ENCODE data around the gene SYTL4. TPM values are rescaled to one million over a fixed set of nuclear protein-coding genes. Genes with fewer than 3 reads are reported as not detected.

Gene SYTL4
- total RNA-seq, 2 experiments from 2014 or later, result not detected

- no peak for DNase-seq (ENCODE audit: low spot score)
- BruUV-seq (replicated peaks), result no TSS peak
- Histone ChIP-seq H4K20me1 (ENCODE audit: insufficient read depth, low read length) (no peaks in the 10 kb centered on the region), H3K4me3 (ENCODE audit: low read depth, low read length, poor library complexity, severe bottlenecking) (no peak overlapping the region), H2AFZ (ENCODE audit: low read length) (no peak overlapping the region), H3K36me3 (ENCODE audit: insufficient read depth, low read length) (no peaks in the 10 kb centered on the region), H3K79me2 (ENCODE audit: insufficient read depth, low read depth, low read length) (no peaks in the 10 kb centered on the region), H3K9me3 (ENCODE audit: low read length) (no peaks in the 10 kb centered on the region), H3K4me1 (ENCODE audit: insufficient read depth, low read length, poor library complexity, severe bottlenecking) (peaks cover 8% of the 10 kb centered on the region), H3K27ac (ENCODE audit: low read depth, low read length, poor library complexity, severe bottlenecking) (no peak overlapping the region), H3K9me2 (ENCODE audit: insufficient read depth, low read length) (no peaks in the 10 kb centered on the region), H3K4me2 (ENCODE audit: low read length) (no peak overlapping the region)
- intact Hi-C loops (cut with micrococcal nuclease; ENCODE audit: unreplicated experiment), result no loop called here
- POLR2A ChIA-PET, result interaction anchor here (0.7 kb wide), 1 partner anchor 10 kb away, joined by 3 read pairs; no protein-coding TSS in a partner anchor
- no peak for TF ChIP-seq CTCF (conservative IDR thresholded peaks at IDR 0.05; ENCODE audit: low read length)
- no peak for TF ChIP-seq EZH2phosphoT487 (IDR thresholded peaks at IDR 0.05; ENCODE audit: borderline replicate concordance, low read depth, low read length)
- CTCF ChIA-PET (ENCODE audit: unreplicated experiment), result no interaction called here
Measured at GRCh38 chrX:100652266-100652665, 79.7 kb downstream of the SYTL4 start.

GRCh38 chrX:100650841-100651240 lies 81.1 kb downstream of the SYTL4 start:
- Histone ChIP-seq H2AFZ (ENCODE audit: low read length) (no peak overlapping the region), H3K4me3 (ENCODE audit: low read depth, low read length, poor library complexity, severe bottlenecking) (no peak overlapping the region), H3K9me2 (ENCODE audit: insufficient read depth, low read length) (no peaks in the 10 kb centered on the region), H3K36me3 (ENCODE audit: insufficient read depth, low read length) (no peaks in the 10 kb centered on the region), H3K79me2 (ENCODE audit: insufficient read depth, low read depth, low read length) (no peaks in the 10 kb centered on the region), H3K4me2 (ENCODE audit: low read length) (no peak overlapping the region), H3K9me3 (ENCODE audit: low read length) (no peaks in the 10 kb centered on the region), H4K20me1 (ENCODE audit: insufficient read depth, low read length) (no peaks in the 10 kb centered on the region), H3K27ac (ENCODE audit: low read depth, low read length, poor library complexity, severe bottlenecking) (no peak overlapping the region), H3K4me1 (ENCODE audit: insufficient read depth, low read length, poor library complexity, severe bottlenecking) (peaks cover 13% of the 10 kb centered on the region)
- POLR2A ChIA-PET, result no interaction called here
- intact Hi-C loops (cut with micrococcal nuclease; ENCODE audit: unreplicated experiment), result no loop called here
- no peak for DNase-seq (ENCODE audit: low spot score)
- CTCF ChIA-PET (ENCODE audit: unreplicated experiment), result no interaction called here
- no TSS peak for BruUV-seq (replicated peaks)
- TF ChIP-seq CTCF (conservative IDR thresholded peaks at IDR 0.05; ENCODE audit: low read length) (no peak), EZH2phosphoT487 (IDR thresholded peaks at IDR 0.05; ENCODE audit: borderline replicate concordance, low read depth, low read length) (no peak)

GRCh38 chrX:100649550-100650356 lies 82.2 kb downstream of the SYTL4 start:
- Histone ChIP-seq H3K4me3 (ENCODE audit: low read depth, low read length, poor library complexity, severe bottlenecking) (no peak overlapping the region), H2AFZ (ENCODE audit: low read length) (no peak overlapping the region), H4K20me1 (ENCODE audit: insufficient read depth, low read length) (no peaks in the 10 kb centered on the region), H3K9me3 (ENCODE audit: low read length) (no peaks in the 10 kb centered on the region), H3K4me2 (ENCODE audit: low read length) (no peak overlapping the region), H3K27ac (ENCODE audit: low read depth, low read length, poor library complexity, severe bottlenecking) (no peak overlapping the region), H3K79me2 (ENCODE audit: insufficient read depth, low read depth, low read length) (no peaks in the 10 kb centered on the region), H3K36me3 (ENCODE audit: insufficient read depth, low read length) (no peaks in the 10 kb centered on the region), H3K4me1 (ENCODE audit: insufficient read depth, low read length, poor library complexity, severe bottlenecking) (peaks cover 13% of the 10 kb centered on the region), H3K9me2 (ENCODE audit: insufficient read depth, low read length) (no peaks in the 10 kb centered on the region)
- CTCF ChIA-PET (ENCODE audit: unreplicated experiment), result no interaction called here
- no peak for DNase-seq (ENCODE audit: low spot score)
- intact Hi-C loops (cut with micrococcal nuclease; ENCODE audit: unreplicated experiment), result no loop called here
- no TSS peak for BruUV-seq (replicated peaks)
- POLR2A ChIA-PET, result interaction anchor here (0.6 kb wide), 1 partner anchor 104 kb away, joined by 3 read pairs; no protein-coding TSS in a partner anchor
- TF ChIP-seq CTCF (conservative IDR thresholded peaks at IDR 0.05; ENCODE audit: low read length) (no peak), EZH2phosphoT487 (IDR thresholded peaks at IDR 0.05; ENCODE audit: borderline replicate concordance, low read depth, low read length) (no peak)

Measured in OCI-LY7 (cell line).